Measurements from ENCODE around the gene ST8SIA2.
A peak's percentile ranks its signal among the peaks of the same experiment; 100 is the strongest.

Gene ST8SIA2

DNA sequence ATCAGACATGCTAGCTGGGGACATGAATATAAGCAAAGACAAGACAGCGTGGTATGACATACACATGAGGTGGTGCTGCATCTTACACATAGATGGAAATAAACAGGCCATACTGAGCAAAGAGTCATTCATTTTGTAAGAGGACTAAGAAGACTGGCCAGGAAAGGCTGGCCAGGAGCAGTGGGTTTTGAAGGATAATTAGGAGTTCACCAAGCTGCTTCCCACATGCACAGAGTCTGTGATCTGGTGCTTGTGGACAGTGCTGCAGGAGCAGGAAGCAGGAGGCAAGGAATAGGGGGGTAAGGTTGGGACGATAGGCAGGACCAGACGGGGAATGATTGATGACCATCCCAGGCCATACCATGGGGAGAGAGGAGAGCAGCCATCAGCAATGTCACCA lies 41.5 kb downstream of the ST8SIA2 start:
- Histone ChIP-seq H3K14ac (ENCODE audit: low read length) (no peak overlapping the region), H3K18ac (ENCODE audit: low read length) (no peak overlapping the region), H2BK12ac (ENCODE audit: low read length) (no peak overlapping the region), H3K9me3 (replicated peaks in 1 of 2; ENCODE audit: control insufficient read depth in 2 of 2, insufficient read depth in 1 of 2, low read depth in 1 of 2, low read length in 2 of 2) (no peaks in the 10 kb centered on the region), H2AK5ac (ENCODE audit: low read depth, low read length) (no peak overlapping the region), H3K4ac (ENCODE audit: low read length) (no peak overlapping the region), H2BK15ac (ENCODE audit: low read length) (no peak overlapping the region), H3K79me1 (ENCODE audit: low read depth, low read length) (no peaks in the 10 kb centered on the region), H2BK120ac (ENCODE audit: low read depth, low read length) (no peak overlapping the region), H3K36me3 (replicated peaks in 1 of 2; ENCODE audit: control insufficient read depth in 2 of 2, insufficient read depth in 2 of 2, low read length in 2 of 2) (peaks cover 49 to 100% of the 10 kb centered on the region in 2 donors), H3K23ac (ENCODE audit: low read depth, low read length, poor library complexity) (no peak overlapping the region), H3K4me3 (ENCODE audit: low read length in 2 of 2) (no peak overlapping the region), H4K91ac (ENCODE audit: low read depth, low read length, poor library complexity) (no peak overlapping the region), H3K4me2 (ENCODE audit: insufficient read depth, low read length, poor library complexity, severe bottlenecking) (no peak overlapping the region), H3K27me3 (ENCODE audit: control insufficient read depth in 3 of 3, insufficient read depth in 3 of 3, low read depth in 1 of 3, low read length in 3 of 3) (no peaks in the 10 kb centered on the region), H3K27ac (replicated peaks; ENCODE audit: low read length) (no peak overlapping the region), H2BK5ac (ENCODE audit: low read length) (no peak overlapping the region), H3K9ac (ENCODE audit: low read depth, low read length, poor library complexity) (no peak overlapping the region), H4K8ac (ENCODE audit: low read depth, low read length) (no peak overlapping the region), H3K4me1 (ENCODE audit: control insufficient read depth in 2 of 2, insufficient read depth in 1 of 2, low read depth in 1 of 2, low read length in 2 of 2) (no peaks in the 10 kb centered on the region), H2AFZ (ENCODE audit: low read length) (no peak overlapping the region)
- WGBS, 2 donors (ENCODE audit: extremely low coverage in 2 of 2, insufficient read length in 2 of 2, insufficient replicate concordance in 1 of 2) = no CpG with 5 or more reads among the region's 3 CpGs
- no peak for DNase-seq (ENCODE audit: low spot score)

DNA sequence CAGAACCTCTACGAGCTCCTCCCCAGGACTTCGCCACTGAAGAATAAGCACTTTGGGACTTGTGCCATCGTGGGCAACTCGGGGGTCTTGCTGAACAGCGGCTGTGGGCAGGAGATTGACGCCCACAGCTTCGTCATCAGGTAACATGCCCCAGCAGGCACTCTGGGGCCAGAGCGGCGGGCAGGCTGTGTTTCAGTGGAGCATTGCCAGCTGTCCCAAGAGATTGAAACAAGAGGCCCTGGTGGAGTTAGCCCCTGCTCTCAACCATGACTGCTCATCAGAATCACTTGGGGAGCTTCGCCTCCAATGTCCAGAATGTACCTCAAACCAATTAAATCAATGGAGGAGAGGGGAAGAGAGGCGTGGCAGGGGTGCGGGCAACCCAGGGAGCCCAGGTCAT lies 44.8 kb downstream of the ST8SIA2 start:
- no peak overlapping the region for H2BK15ac ChIP-seq (ENCODE audit: low read length)
- no peaks in the 10 kb centered on the region for H3K27me3 ChIP-seq (ENCODE audit: control insufficient read depth in 3 of 3, insufficient read depth in 3 of 3, low read depth in 1 of 3, low read length in 3 of 3)
- WGBS, 2 donors (ENCODE audit: extremely low coverage in 2 of 2, insufficient read length in 2 of 2, insufficient replicate concordance in 1 of 2) = no CpG with 5 or more reads among the region's 12 CpGs
- H4K8ac ChIP-seq (ENCODE audit: low read depth, low read length) = no peak overlapping the region
- no peak overlapping the region for H3K14ac ChIP-seq (ENCODE audit: low read length)
- no peak overlapping the region for H2BK12ac ChIP-seq (ENCODE audit: low read length)
- no peak overlapping the region for H3K9ac ChIP-seq (ENCODE audit: low read depth, low read length, poor library complexity)
- DNase-seq (ENCODE audit: low spot score) = no peak
- H3K23ac ChIP-seq (ENCODE audit: low read depth, low read length, poor library complexity) = no peak overlapping the region
- H3K79me1 ChIP-seq (ENCODE audit: low read depth, low read length) = no peaks in the 10 kb centered on the region
- H3K36me3 ChIP-seq (replicated peaks in 1 of 2; ENCODE audit: control insufficient read depth in 2 of 2, insufficient read depth in 2 of 2, low read length in 2 of 2) = peaks cover 62 to 100% of the 10 kb centered on the region in 2 donors
- H2BK5ac ChIP-seq (ENCODE audit: low read length) = no peak overlapping the region
- H3K4me2 ChIP-seq (ENCODE audit: insufficient read depth, low read length, poor library complexity, severe bottlenecking) = no peak overlapping the region
- no peak overlapping the region for H4K91ac ChIP-seq (ENCODE audit: low read depth, low read length, poor library complexity)
- H3K4ac ChIP-seq (ENCODE audit: low read length) = no peak overlapping the region
- H3K9me3 ChIP-seq (replicated peaks in 1 of 2; ENCODE audit: control insufficient read depth in 2 of 2, insufficient read depth in 1 of 2, low read depth in 1 of 2, low read length in 2 of 2) = no peaks in the 10 kb centered on the region
- H2BK120ac ChIP-seq (ENCODE audit: low read depth, low read length) = no peak overlapping the region
- no peak overlapping the region for H3K27ac ChIP-seq (replicated peaks; ENCODE audit: low read length)
- H3K4me3 ChIP-seq (ENCODE audit: low read length in 2 of 2) = no peak overlapping the region
- no peak overlapping the region for H2AFZ ChIP-seq (ENCODE audit: low read length)
- no peak overlapping the region for H2AK5ac ChIP-seq (ENCODE audit: low read depth, low read length)
- no peaks in the 10 kb centered on the region for H3K4me1 ChIP-seq (ENCODE audit: control insufficient read depth in 2 of 2, insufficient read depth in 1 of 2, low read depth in 1 of 2, low read length in 2 of 2)
- no peak overlapping the region for H3K18ac ChIP-seq (ENCODE audit: low read length)

DNA sequence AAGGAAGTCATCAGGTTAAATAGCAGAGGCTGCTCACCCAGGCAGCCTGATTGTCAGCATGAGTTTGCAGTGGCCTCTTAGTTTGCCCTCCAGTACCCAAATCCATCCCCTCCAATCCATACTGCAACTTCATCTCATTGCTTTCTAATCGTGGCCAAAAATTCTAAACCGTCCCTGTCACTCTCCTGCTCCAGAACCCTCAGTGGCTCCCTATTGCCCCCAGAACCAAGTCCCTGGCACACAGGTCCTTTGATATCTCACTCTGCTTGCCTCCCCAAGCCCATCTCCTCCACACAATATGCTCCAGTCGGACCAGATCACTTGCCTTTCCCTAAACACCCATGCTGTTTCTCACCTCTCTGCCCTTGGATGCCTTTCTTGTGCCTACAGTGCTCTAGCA lies 49.7 kb downstream of the ST8SIA2 start:
- Histone ChIP-seq H3K4ac (ENCODE audit: low read length) (no peak overlapping the region), H3K14ac (ENCODE audit: low read length) (no peak overlapping the region), H3K9me3 (replicated peaks in 1 of 2; ENCODE audit: control insufficient read depth in 2 of 2, insufficient read depth in 1 of 2, low read depth in 1 of 2, low read length in 2 of 2) (no peaks in the 10 kb centered on the region), H3K18ac (ENCODE audit: low read length) (no peak overlapping the region), H3K36me3 (replicated peaks in 1 of 2; ENCODE audit: control insufficient read depth in 2 of 2, insufficient read depth in 2 of 2, low read length in 2 of 2) (peaks cover 55 to 100% of the 10 kb centered on the region in 2 donors), H3K4me1 (ENCODE audit: control insufficient read depth in 2 of 2, insufficient read depth in 1 of 2, low read depth in 1 of 2, low read length in 2 of 2) (no peaks in the 10 kb centered on the region), H3K4me2 (ENCODE audit: insufficient read depth, low read length, poor library complexity, severe bottlenecking) (no peak overlapping the region), H3K23ac (ENCODE audit: low read depth, low read length, poor library complexity) (no peak overlapping the region), H3K27me3 (ENCODE audit: control insufficient read depth in 3 of 3, insufficient read depth in 3 of 3, low read depth in 1 of 3, low read length in 3 of 3) (no peaks in the 10 kb centered on the region), H3K27ac (replicated peaks; ENCODE audit: low read length) (no peak overlapping the region), H2AK5ac (ENCODE audit: low read depth, low read length) (no peak overlapping the region), H2BK5ac (ENCODE audit: low read length) (no peak overlapping the region), H2BK12ac (ENCODE audit: low read length) (no peak overlapping the region), H4K8ac (ENCODE audit: low read depth, low read length) (no peak overlapping the region), H3K4me3 (ENCODE audit: low read length in 2 of 2) (no peak overlapping the region), H3K79me1 (ENCODE audit: low read depth, low read length) (no peaks in the 10 kb centered on the region), H2BK15ac (ENCODE audit: low read length) (no peak overlapping the region), H2AFZ (ENCODE audit: low read length) (no peak overlapping the region), H2BK120ac (ENCODE audit: low read depth, low read length) (no peak overlapping the region), H4K91ac (ENCODE audit: low read depth, low read length, poor library complexity) (no peak overlapping the region), H3K9ac (ENCODE audit: low read depth, low read length, poor library complexity) (no peak overlapping the region)
- no CpG with 5 or more reads among the region's 3 CpGs for WGBS, 2 donors (ENCODE audit: extremely low coverage in 2 of 2, insufficient read length in 2 of 2, insufficient replicate concordance in 1 of 2)
- no peak for DNase-seq (ENCODE audit: low spot score)

DNA sequence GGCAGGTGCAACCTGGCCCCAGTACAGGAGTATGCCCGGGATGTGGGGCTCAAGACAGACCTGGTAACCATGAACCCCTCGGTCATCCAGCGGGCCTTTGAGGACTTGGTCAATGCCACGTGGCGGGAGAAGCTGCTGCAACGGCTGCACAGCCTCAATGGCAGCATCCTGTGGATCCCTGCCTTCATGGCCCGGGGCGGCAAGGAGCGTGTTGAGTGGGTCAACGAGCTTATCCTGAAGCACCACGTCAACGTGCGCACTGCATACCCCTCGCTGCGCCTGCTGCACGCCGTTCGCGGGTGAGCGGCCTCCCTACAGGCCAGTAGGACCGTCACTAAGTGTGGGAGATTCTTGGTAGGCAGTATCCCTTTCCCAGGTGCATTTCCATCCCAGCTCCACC lies 51.0 kb downstream of the ST8SIA2 start:
- H3K23ac ChIP-seq (ENCODE audit: low read depth, low read length, poor library complexity) = peak overlapping the region; percentile 48
- no peak overlapping the region for H3K4me2 ChIP-seq (ENCODE audit: insufficient read depth, low read length, poor library complexity, severe bottlenecking)
- no peak overlapping the region for H3K9ac ChIP-seq (ENCODE audit: low read depth, low read length, poor library complexity)

More for the DNA sequence above, 51.0 kb downstream of the ST8SIA2 start:
- Histone ChIP-seq H3K4ac (ENCODE audit: low read length) (no peak overlapping the region), H2BK5ac (ENCODE audit: low read length) (no peak overlapping the region), H2BK15ac (ENCODE audit: low read length) (no peak overlapping the region), H2AK5ac (ENCODE audit: low read depth, low read length) (no peak overlapping the region), H3K27me3 (ENCODE audit: control insufficient read depth in 3 of 3, insufficient read depth in 3 of 3, low read depth in 1 of 3, low read length in 3 of 3) (no peaks in the 10 kb centered on the region), H3K9me3 (replicated peaks in 1 of 2; ENCODE audit: control insufficient read depth in 2 of 2, insufficient read depth in 1 of 2, low read depth in 1 of 2, low read length in 2 of 2) (no peaks in the 10 kb centered on the region), H3K14ac (ENCODE audit: low read length) (peak overlapping the region; percentile 56), H3K4me1 (ENCODE audit: control insufficient read depth in 2 of 2, insufficient read depth in 1 of 2, low read depth in 1 of 2, low read length in 2 of 2) (no peaks in the 10 kb centered on the region), H3K27ac (replicated peaks; ENCODE audit: low read length) (no peak overlapping the region), H2BK12ac (ENCODE audit: low read length) (no peak overlapping the region), H4K8ac (ENCODE audit: low read depth, low read length) (peak overlapping the region; percentile 74), H3K18ac (ENCODE audit: low read length) (no peak overlapping the region), H4K91ac (ENCODE audit: low read depth, low read length, poor library complexity) (no peak overlapping the region), H2AFZ (ENCODE audit: low read length) (no peak overlapping the region), H3K36me3 (replicated peaks in 1 of 2; ENCODE audit: control insufficient read depth in 2 of 2, insufficient read depth in 2 of 2, low read length in 2 of 2) (peaks cover 45 to 100% of the 10 kb centered on the region in 2 donors), H2BK120ac (ENCODE audit: low read depth, low read length) (no peak overlapping the region), H3K4me3 (ENCODE audit: low read length in 2 of 2) (peak overlapping the region in 1 of 2 donors; percentile 63), H3K79me1 (ENCODE audit: low read depth, low read length) (no peaks in the 10 kb centered on the region)
- DNase-seq (ENCODE audit: low spot score) = no peak
- no CpG with 5 or more reads among the region's 21 CpGs for WGBS, 2 donors (ENCODE audit: extremely low coverage in 2 of 2, insufficient read length in 2 of 2, insufficient replicate concordance in 1 of 2)
